GM12878 (cell line): ENCODE results near the gene OAS1. TPM values are rescaled to one million over a fixed set of nuclear protein-coding genes. Genes with fewer than 3 reads are reported as not detected.

Experiments used
- ATAC-seq: fragments of 200-7000 bp; cut with Tn5 transposase; 3 replicates; pipeline ENCODE4 v1.9.1; 2020; ENCODE audit warnings: mild to moderate bottlenecking, moderate library complexity
- BruUV-seq: library from RNA; stranded (reverse); fragments of 400-500 nt; replicated peaks from 2 replicates; lab custom pipeline; 2021; lab: Mats Ljungman, UMichigan
- CTCF ChIA-PET: fragments of 300-600 bp; sonication (Branson Sonifier 250); formaldehyde crosslinking; extraction: SDS; loops from one replicate; lab custom pipeline; 2021; ENCODE audit warnings: inconsistent platforms; lab: Yijun Ruan, JAX
- POLR2A ChIA-PET: fragments of 350-600 bp; formaldehyde crosslinking; extraction: SDS; loops from one replicate; lab custom pipeline; 2021; ENCODE audit warnings: inconsistent platforms; lab: Charles Lee
- RAD21 ChIA-PET: fragments of 300-600 bp; sonication (Branson Sonifier 250); formaldehyde crosslinking; loops from one replicate; lab custom pipeline; 2023; ENCODE audit warnings: antibody characterized with exemption; ENCODE audit not compliant: unreplicated experiment; lab: Charles Lee
- SMC1A ChIA-PET: fragments of 300-600 bp; sonication (Branson Sonifier 250); formaldehyde crosslinking; loops from one replicate; lab custom pipeline; 2023; ENCODE audit not compliant: unreplicated experiment, uncharacterized antibody; lab: Charles Lee
- DNase-seq: peaks from one replicate; pipeline ENCODE4 v3.0.0-alpha.2; 2011; ENCODE audit warnings: low read depth, low spot score
- FAIRE-seq: peaks from 3 replicates; lab custom pipeline; 2011; peaks lifted over from hg19 to GRCh38; lab: Jason Lieb, UNC
- H2AFZ ChIP-seq: 2 replicates; pipeline ENCODE4 v1.6.0; 2011; ENCODE audit warnings: low read depth, low read length, control low read depth; ENCODE audit not compliant: control insufficient read depth
- H3K27ac ChIP-seq: 2 replicates; pipeline ENCODE4 v1.5.1; 2011; ENCODE audit warnings: control low read depth; ENCODE audit not compliant: control insufficient read depth, insufficient read depth
- H3K27me3 ChIP-seq, 2 experiments: replicated peaks in 1 of 2; 2 replicates each; pipeline versions ENCODE4 v1.6.0 to v1.6.1; 2011; ENCODE audit warnings: low read length in 1 of 2; ENCODE audit not compliant: control insufficient read depth in 2 of 2, insufficient read depth in 2 of 2
- H3K36me3 ChIP-seq, 2 experiments: 2 replicates each; pipeline ENCODE4 v1.5.1; 2011; ENCODE audit warnings: low read length in 1 of 2; ENCODE audit not compliant: control insufficient read depth in 2 of 2, insufficient read depth in 2 of 2
- H3K4me1 ChIP-seq: 2 replicates; pipeline ENCODE4 v1.6.1; 2011; ENCODE audit warnings: mild to moderate bottlenecking, low read length, moderate library complexity, mixed read lengths; ENCODE audit not compliant: control insufficient read depth, insufficient read depth
- H3K4me2 ChIP-seq: 2 replicates; pipeline ENCODE4 v1.6.0; 2011; ENCODE audit warnings: control low read depth; ENCODE audit not compliant: control insufficient read depth, insufficient read depth
- H3K4me3 ChIP-seq: fragments of 200-600 bp; sonication (generic); 2 replicates; pipeline ENCODE4 v1.5.1; 2016
- H3K79me2 ChIP-seq: 2 replicates; pipeline ENCODE4 v1.6.0; 2011; ENCODE audit warnings: low read length; ENCODE audit not compliant: control insufficient read depth, insufficient read depth
- H3K9ac ChIP-seq: 2 replicates; pipeline ENCODE4 v1.8.0; 2011; ENCODE audit warnings: low read length, control low read depth, mixed read lengths; ENCODE audit not compliant: control insufficient read depth, insufficient read depth
- H3K9me3 ChIP-seq: replicated peaks from 3 replicates; pipeline ENCODE4 v1.5.1; 2011; ENCODE audit warnings: mild to moderate bottlenecking, low read length; ENCODE audit not compliant: control insufficient read depth, insufficient read depth
- H4K20me1 ChIP-seq: 2 replicates; pipeline ENCODE4 v1.6.0; 2011; ENCODE audit not compliant: control insufficient read depth, insufficient read depth
- ATF2 ChIP-seq: IDR thresholded peaks from 2 replicates; pipeline ENCODE4 v1.6.1; 2012; ENCODE audit warnings: low read length, inconsistent platforms
- EP300 ChIP-seq, 2 experiments: fragments of 150-350 bp in 1 of 2; IDR thresholded peaks; 2 replicates each; pipeline ENCODE4 v1.6.1; 2011 to 2012; ENCODE audit warnings: low read depth in 2 of 2, low read length in 2 of 2, borderline replicate concordance in 1 of 2, improper control_type of control experiment in 1 of 2, inconsistent platforms in 1 of 2; ENCODE audit not compliant: control insufficient read depth in 1 of 2
- IKZF1 ChIP-seq: fragments of 450-650 bp; conservative IDR thresholded peaks from 2 replicates; pipeline ENCODE4 v1.6.1; 2017; ENCODE audit warnings: antibody characterized with exemption, mild to moderate bottlenecking
- NBN ChIP-seq: fragments of 450-650 bp; IDR thresholded peaks from 2 replicates; pipeline ENCODE4 v1.6.1; 2016
- NFYA ChIP-seq: IDR thresholded peaks from 2 replicates; pipeline ENCODE4 v1.6.1; 2011; ENCODE audit warnings: low read depth, mild to moderate bottlenecking, low read length, improper control_type of control experiment, borderline replicate concordance
- POLR2AphosphoS2 ChIP-seq: IDR thresholded peaks from 2 replicates; pipeline ENCODE4 v1.6.1; 2011; ENCODE audit warnings: low read depth, mild to moderate bottlenecking, low read length, improper control_type of control experiment, moderate library complexity
- RELA ChIP-seq: fragments of 450-650 bp; IDR thresholded peaks from 2 replicates; pipeline ENCODE4 v1.8.0; 2014; ENCODE audit warnings: borderline replicate concordance; ENCODE audit not compliant: partially characterized antibody
- SUZ12 ChIP-seq: fragments of 200-600 bp; sonication (generic); IDR thresholded peaks from one replicate; pipeline ENCODE4 v1.6.1; 2018; ENCODE audit warnings: antibody characterized with exemption, mild to moderate bottlenecking; ENCODE audit not compliant: unreplicated experiment
- YBX1 ChIP-seq: fragments of 450-650 bp; IDR thresholded peaks from 2 replicates; pipeline ENCODE4 v1.6.1; 2016; ENCODE audit warnings: antibody characterized with exemption
- WGBS: methylation state at CpG from one replicate; pipeline ENCODE4 v1.1.6; 2016; ENCODE audit warnings: low lambda C conversion rate; ENCODE audit not compliant: insufficient replicate concordance, insufficient coverage; ENCODE audit errors: missing lambda C conversion rate; 5-methylcytosine and 5-hydroxymethylcytosine counted together
- in situ Hi-C: fragments of 300-500 bp; cut with MboI; formaldehyde crosslinking; loops from 9 replicates; pipeline ENCODE4 v1.14.3; 2018; ENCODE audit warnings: mixed read lengths
- intact Hi-C: fragments of 100-400 bp; cut with micrococcal nuclease; formaldehyde crosslinking; loops from one replicate; pipeline ENCODE4 v1.14.2; 2022; ENCODE audit not compliant: unreplicated experiment
- polyA plus RNA-seq, 11 experiments: library from polyadenylated mRNA; depleted of rRNA in 4 of 11; unstranded in 6 of 11; stranded (reverse) in 5 of 11; fragments of >200 nt; fragmentation: Nextera tagmentation in 4 of 11; fragmentation: Illumina TruSeq in 1 of 11; extraction: Ambion mirVana in 4 of 11; extraction: Trizol in 1 of 11; gene quantifications; 1 replicate in 1 of 11; 2 replicates in 10 of 11; pipeline versions ENCODE4 v1.2.1 to v1.2.3, GENCODE V29; 2011 to 2016; ENCODE audit warnings: inconsistent platforms in 2 of 11, missing spikeins in 2 of 11, low read depth in 1 of 11
- total RNA-seq, 4 experiments: library from RNA; depleted of rRNA in 3 of 4; stranded (reverse); fragments of >200 nt in 3 of 4; fragmentation: Illumina TruSeq in 1 of 4; extraction: Trizol in 1 of 4; gene quantifications; 2 replicates each; pipeline versions ENCODE4 v1.2.1 to v1.2.3, GENCODE V29; 2013 to 2021
- TF ChIP-seq, protein P1 (sequence below): fragments of 450-650 bp; IDR thresholded peaks from 2 replicates; pipeline ENCODE4 v1.6.1; 2017; ENCODE audit warnings: borderline replicate concordance

Gene OAS1
- total and polyA plus RNA-seq, 10 of the 15 experiments (the other 5 are each of a cell fraction or from before 2014, with no cell fraction given) = 44.7 to 287 (median 64.3) TPM

- no peak overlapping the region for H3K9ac ChIP-seq
- SMC1A ChIA-PET = no interaction called here
- peaks cover 0 to 14% of the 10 kb centered on the region in 2 experiments; a peak in 3 of 4 replicates for H3K36me3 ChIP-seq
- in situ Hi-C loops = no loop called here
- no peak overlapping the region for H3K27ac ChIP-seq
- no peaks in the 10 kb centered on the region for H3K27me3 ChIP-seq
- 0 out of 2 replicates have a peak, but pooled peaks cover under 1% of the 10 kb centered on the region for H3K4me1 ChIP-seq
- ATAC-seq (no peak), DNase-seq (no peak)
- no peak overlapping the region for H3K4me2 ChIP-seq
- no peaks in the 10 kb centered on the region for H3K9me3 ChIP-seq
- no TSS peak for BruUV-seq
- no peak overlapping the region for H2AFZ ChIP-seq
- intact Hi-C loops = no loop called here
- RAD21 ChIA-PET = no interaction called here
- peaks cover 11% of the 10 kb centered on the region for H3K79me2 ChIP-seq
- WGBS = 96% methylated on average over 4 of the region's 4 CpGs
- POLR2A ChIA-PET = no interaction called here
- TF ChIP-seq RELA (no peak), ATF2 (no peak), NBN (no peak), SUZ12 (no peak), POLR2AphosphoS2 (no peak), NFYA (no peak), YBX1 (no peak), EP300 (IDR thresholded peaks at IDR 0.05; ENCODE audit: borderline replicate concordance in 1 of 2, control insufficient read depth in 1 of 2, low read depth in 2 of 2, low read length in 2 of 2) (no peak), IKZF1 (no peak)
- TF ChIP-seq, protein P1, sequence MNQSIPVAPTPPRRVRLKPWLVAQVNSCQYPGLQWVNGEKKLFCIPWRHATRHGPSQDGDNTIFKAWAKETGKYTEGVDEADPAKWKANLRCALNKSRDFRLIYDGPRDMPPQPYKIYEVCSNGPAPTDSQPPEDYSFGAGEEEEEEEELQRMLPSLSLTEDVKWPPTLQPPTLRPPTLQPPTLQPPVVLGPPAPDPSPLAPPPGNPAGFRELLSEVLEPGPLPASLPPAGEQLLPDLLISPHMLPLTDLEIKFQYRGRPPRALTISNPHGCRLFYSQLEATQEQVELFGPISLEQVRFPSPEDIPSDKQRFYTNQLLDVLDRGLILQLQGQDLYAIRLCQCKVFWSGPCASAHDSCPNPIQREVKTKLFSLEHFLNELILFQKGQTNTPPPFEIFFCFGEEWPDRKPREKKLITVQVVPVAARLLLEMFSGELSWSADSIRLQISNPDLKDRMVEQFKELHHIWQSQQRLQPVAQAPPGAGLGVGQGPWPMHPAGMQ = no peak
- TF ChIP-seq, all 136 proteins: peak for 0
- Histone ChIP-seq H3K4me3 (no peak overlapping the region), H4K20me1 (no peaks in the 10 kb centered on the region)
- no peak for FAIRE-seq
- CTCF ChIA-PET = no interaction called here
These were observed 38.8 kb downstream of the OAS1 start for GRCh38 chr12:112945515-112945914.
